Measurements from ENCODE around the gene XPNPEP2. TPM values are rescaled to one million over a fixed set of nuclear protein-coding genes. Genes with fewer than 3 reads are reported as not detected.

The XPNPEP2 gene
- total and polyA plus RNA-seq, 4 donors = 0.87 to 4.1 (median 2.3) TPM

DNA sequence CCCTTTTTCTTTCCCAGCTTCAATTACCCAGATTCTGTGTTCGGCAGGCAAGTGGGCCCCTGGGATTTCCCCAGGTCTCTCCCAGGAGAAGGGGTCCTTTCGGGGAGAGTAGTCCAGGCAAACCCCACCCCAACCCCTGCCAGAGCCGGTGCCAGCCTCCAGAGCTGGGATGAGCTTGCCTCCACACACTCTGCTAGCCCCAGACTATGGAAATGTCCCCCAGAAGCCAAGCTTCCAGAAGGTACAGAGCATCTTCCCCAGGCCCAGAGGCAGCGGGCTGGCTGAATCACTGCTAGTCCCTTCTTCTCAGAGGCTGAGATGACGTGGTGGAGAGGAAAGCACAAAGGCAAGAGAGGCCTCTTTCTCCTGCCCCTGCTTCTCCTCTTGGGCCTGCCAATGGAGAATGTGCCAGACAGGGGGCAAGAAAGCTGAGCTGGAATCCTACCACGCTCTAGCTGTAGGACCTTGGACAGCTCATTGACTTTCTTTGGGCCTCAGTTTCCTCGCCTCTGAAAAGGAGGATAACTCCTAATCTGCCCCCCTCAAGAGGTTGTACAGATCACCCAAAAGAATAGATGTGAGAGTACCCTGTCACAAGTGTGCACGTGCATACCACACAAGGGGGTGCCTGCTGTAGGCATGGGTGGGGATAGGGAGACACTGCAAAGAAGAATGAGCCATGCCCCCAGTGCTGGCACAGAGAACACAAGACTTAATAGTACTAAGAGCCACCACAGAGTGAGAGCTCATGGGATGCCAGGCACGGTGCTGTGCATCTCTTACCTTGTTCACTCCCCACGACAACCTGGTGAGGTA is 43.1 kb downstream of the XPNPEP2 start:
- no peaks in the 10 kb centered on the region for H3K27me3 ChIP-seq (ENCODE audit: control insufficient read depth, insufficient read depth, low read length)
- no peaks in the 10 kb centered on the region for H3K36me3 ChIP-seq (ENCODE audit: control insufficient read depth, insufficient read depth, low read length)
- peaks cover 28% of the 10 kb centered on the region for H3K4me1 ChIP-seq (ENCODE audit: control insufficient read depth, insufficient read depth, low read length)
- no peak overlapping the region for H3K27ac ChIP-seq (ENCODE audit: low read depth, low read length)
- 83% methylated on average over 7 of the region's 10 CpGs for WGBS (ENCODE audit: insufficient coverage)
- H3K9me3 ChIP-seq (ENCODE audit: control insufficient read depth, insufficient read depth, low read length) = no peaks in the 10 kb centered on the region
- H3K4me3 ChIP-seq (ENCODE audit: low read depth, low read length) = no peak overlapping the region
- DNase-seq (ENCODE audit: low read depth in 4 of 6, low spot score in 6 of 6) = no peak

DNA sequence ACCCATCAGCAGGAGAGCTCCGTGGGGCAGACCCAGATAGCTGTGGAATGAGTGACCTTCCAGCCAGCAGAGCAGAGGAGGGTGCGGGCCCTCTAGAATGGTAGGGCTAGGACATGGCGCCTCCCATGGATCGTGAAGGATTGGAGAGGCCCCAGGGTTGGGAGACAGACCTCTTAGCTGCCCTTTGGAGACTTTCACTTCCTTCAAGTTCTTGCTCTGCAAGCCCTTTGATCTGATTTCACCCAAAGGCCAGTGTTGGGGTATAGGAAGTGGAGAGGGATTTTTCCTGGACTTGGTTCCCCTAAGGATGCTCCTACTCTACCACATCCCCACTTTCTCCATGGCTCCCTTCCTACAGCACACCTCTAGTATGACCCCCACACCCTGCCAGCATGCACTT is 43.9 kb downstream of the XPNPEP2 start:
- WGBS (ENCODE audit: insufficient coverage) = 70% methylated on average over 3 of the region's 4 CpGs
- no peaks in the 10 kb centered on the region for H3K36me3 ChIP-seq (ENCODE audit: control insufficient read depth, insufficient read depth, low read length)
- H3K9me3 ChIP-seq (ENCODE audit: control insufficient read depth, insufficient read depth, low read length) = no peaks in the 10 kb centered on the region
- no peak overlapping the region for H3K4me3 ChIP-seq (ENCODE audit: low read depth, low read length)
- no peak for DNase-seq (ENCODE audit: low read depth in 4 of 6, low spot score in 6 of 6)
- H3K27me3 ChIP-seq (ENCODE audit: control insufficient read depth, insufficient read depth, low read length) = no peaks in the 10 kb centered on the region
- H3K27ac ChIP-seq (ENCODE audit: low read depth, low read length) = no peak overlapping the region
- peaks cover 21% of the 10 kb centered on the region for H3K4me1 ChIP-seq (ENCODE audit: control insufficient read depth, insufficient read depth, low read length)

DNA sequence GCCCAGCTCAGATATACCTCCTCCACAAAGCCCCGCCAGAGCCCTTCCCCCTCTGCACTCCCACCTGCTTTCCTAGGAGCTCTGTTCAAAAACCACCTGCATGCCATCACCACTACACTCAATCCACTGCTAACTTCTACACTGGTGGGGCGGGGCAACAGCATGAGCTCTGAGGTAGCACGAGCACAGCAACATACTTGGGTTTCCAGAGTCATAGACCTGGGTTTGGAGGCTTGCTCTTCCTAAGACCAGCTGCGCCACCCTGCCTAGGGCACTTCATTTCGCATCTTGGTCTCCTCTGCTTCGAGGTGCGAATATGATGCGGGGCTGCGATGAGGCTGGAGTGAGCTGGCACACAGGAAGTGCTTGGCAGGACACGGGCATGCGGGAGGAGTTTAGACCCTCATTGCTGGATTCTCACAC is 44.5 kb downstream of the XPNPEP2 start:
- Histone ChIP-seq H3K27ac (ENCODE audit: low read depth, low read length) (no peak overlapping the region), H3K4me1 (ENCODE audit: control insufficient read depth, insufficient read depth, low read length) (peaks cover 21% of the 10 kb centered on the region), H3K9me3 (ENCODE audit: control insufficient read depth, insufficient read depth, low read length) (no peaks in the 10 kb centered on the region), H3K36me3 (ENCODE audit: control insufficient read depth, insufficient read depth, low read length) (no peaks in the 10 kb centered on the region), H3K4me3 (ENCODE audit: low read depth, low read length) (no peak overlapping the region), H3K27me3 (ENCODE audit: control insufficient read depth, insufficient read depth, low read length) (no peaks in the 10 kb centered on the region)
- 81% methylated on average over 11 of the region's 11 CpGs for WGBS (ENCODE audit: insufficient coverage)
- DNase-seq (ENCODE audit: low read depth in 4 of 6, low spot score in 6 of 6) = no peak

DNA sequence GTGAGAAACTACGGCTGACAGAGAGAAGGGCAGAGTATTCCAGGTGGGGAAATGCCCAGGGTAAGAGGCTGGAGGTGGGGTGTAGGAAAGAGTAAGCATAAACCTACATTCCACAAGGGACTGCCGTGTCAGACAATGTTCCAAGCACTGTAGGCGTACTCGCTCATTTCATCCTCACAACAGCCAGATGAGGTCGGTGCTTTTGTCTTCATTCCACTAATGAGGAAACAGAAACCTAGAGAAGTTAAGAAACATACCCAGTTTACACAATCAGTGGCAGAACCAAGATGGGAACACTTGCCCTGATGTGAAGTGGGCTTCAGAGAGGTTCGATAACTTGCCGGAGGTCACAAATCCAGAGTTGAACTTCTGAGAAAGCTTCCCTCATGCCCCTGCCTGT is 45.6 kb downstream of the XPNPEP2 start:
- Histone ChIP-seq H3K27me3 (ENCODE audit: control insufficient read depth, insufficient read depth, low read length) (no peaks in the 10 kb centered on the region), H3K4me3 (ENCODE audit: low read depth, low read length) (no peak overlapping the region), H3K36me3 (ENCODE audit: control insufficient read depth, insufficient read depth, low read length) (no peaks in the 10 kb centered on the region), H3K4me1 (ENCODE audit: control insufficient read depth, insufficient read depth, low read length) (peaks cover 21% of the 10 kb centered on the region), H3K27ac (ENCODE audit: low read depth, low read length) (no peak overlapping the region), H3K9me3 (ENCODE audit: control insufficient read depth, insufficient read depth, low read length) (no peaks in the 10 kb centered on the region)
- WGBS (ENCODE audit: insufficient coverage) = 63% methylated on average over 3 of the region's 7 CpGs
- no peak for DNase-seq (ENCODE audit: low read depth in 4 of 6, low spot score in 6 of 6)

DNA sequence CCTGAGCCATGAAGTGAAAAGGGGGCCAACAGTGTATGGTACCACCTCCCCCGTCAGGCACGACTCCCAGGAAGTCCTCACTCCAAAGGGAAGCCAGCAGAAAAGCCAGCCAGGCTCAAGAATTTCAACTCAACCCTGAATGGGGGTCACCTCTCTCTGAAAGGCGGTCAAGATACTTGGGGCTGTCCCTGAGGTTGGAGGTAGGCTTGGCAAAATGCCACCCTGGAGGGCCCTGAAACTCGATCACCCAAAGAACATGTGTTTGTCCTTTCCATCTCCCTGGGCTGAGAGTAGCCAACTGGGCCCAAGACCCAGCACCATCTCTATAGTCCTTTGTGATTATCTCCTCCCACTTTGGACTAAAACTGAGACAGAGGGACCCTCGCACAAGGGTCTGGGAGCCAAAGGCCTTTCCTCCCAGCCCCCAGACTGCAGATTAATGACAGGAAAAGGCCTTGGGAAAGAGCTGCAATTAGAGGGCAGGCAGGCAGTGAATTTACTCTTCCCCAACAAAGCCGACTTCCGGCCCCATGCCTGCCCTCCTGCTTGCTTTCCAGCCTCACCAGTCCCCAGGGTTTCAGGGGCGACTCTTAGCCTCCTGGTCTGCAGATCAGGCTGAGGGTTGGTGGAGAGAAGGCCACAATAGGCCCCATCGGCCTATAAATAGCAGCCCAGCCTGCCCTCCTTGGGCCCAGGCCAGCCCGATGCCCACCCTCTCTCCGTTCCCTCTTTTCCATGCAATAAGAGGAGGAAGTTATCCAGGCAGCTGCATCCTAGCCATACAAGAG is 46.6 kb downstream of the XPNPEP2 start:
- H3K4me3 ChIP-seq (ENCODE audit: low read depth, low read length) = no peak overlapping the region
- H3K36me3 ChIP-seq (ENCODE audit: control insufficient read depth, insufficient read depth, low read length) = no peaks in the 10 kb centered on the region
- no peak for DNase-seq (ENCODE audit: low read depth in 4 of 6, low spot score in 6 of 6)
- no peak overlapping the region for H3K27ac ChIP-seq (ENCODE audit: low read depth, low read length)
- WGBS (ENCODE audit: insufficient coverage) = 57% methylated on average over 1 of the region's 11 CpGs
- H3K4me1 ChIP-seq (ENCODE audit: control insufficient read depth, insufficient read depth, low read length) = peaks cover 21% of the 10 kb centered on the region
- no peaks in the 10 kb centered on the region for H3K9me3 ChIP-seq (ENCODE audit: control insufficient read depth, insufficient read depth, low read length)
- H3K27me3 ChIP-seq (ENCODE audit: control insufficient read depth, insufficient read depth, low read length) = no peaks in the 10 kb centered on the region

DNA sequence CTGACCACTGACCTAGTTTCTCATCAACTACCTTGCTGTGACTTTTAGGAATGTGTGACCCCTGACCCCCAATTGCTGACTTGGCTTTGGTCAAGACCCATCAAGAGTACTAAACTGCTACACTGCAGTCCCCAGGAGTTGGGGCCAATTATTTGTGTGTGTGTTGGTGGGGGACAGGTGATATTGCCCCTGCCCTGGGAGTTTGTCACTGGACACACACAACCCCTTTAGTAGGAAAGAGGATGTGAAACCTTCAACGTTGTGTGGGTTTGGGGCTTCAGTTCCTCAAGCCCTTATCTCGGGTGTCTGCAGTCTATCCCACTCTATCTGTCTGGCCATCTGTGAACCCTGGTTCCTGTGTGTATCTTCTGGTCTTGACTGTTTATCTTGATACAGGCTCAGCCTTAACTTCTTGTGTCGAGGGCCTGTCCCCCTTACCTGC is 47.5 kb downstream of the XPNPEP2 start:
- no peak overlapping the region for H3K4me3 ChIP-seq (ENCODE audit: low read depth, low read length)
- no peak overlapping the region for H3K27ac ChIP-seq (ENCODE audit: low read depth, low read length)
- no peaks in the 10 kb centered on the region for H3K9me3 ChIP-seq (ENCODE audit: control insufficient read depth, insufficient read depth, low read length)
- no peaks in the 10 kb centered on the region for H3K36me3 ChIP-seq (ENCODE audit: control insufficient read depth, insufficient read depth, low read length)
- no peak for DNase-seq (ENCODE audit: low read depth in 4 of 6, low spot score in 6 of 6)
- H3K4me1 ChIP-seq (ENCODE audit: control insufficient read depth, insufficient read depth, low read length) = peaks cover 15% of the 10 kb centered on the region
- H3K27me3 ChIP-seq (ENCODE audit: control insufficient read depth, insufficient read depth, low read length) = no peaks in the 10 kb centered on the region
- 73% methylated on average over 3 of the region's 3 CpGs for WGBS (ENCODE audit: insufficient coverage)

DNA sequence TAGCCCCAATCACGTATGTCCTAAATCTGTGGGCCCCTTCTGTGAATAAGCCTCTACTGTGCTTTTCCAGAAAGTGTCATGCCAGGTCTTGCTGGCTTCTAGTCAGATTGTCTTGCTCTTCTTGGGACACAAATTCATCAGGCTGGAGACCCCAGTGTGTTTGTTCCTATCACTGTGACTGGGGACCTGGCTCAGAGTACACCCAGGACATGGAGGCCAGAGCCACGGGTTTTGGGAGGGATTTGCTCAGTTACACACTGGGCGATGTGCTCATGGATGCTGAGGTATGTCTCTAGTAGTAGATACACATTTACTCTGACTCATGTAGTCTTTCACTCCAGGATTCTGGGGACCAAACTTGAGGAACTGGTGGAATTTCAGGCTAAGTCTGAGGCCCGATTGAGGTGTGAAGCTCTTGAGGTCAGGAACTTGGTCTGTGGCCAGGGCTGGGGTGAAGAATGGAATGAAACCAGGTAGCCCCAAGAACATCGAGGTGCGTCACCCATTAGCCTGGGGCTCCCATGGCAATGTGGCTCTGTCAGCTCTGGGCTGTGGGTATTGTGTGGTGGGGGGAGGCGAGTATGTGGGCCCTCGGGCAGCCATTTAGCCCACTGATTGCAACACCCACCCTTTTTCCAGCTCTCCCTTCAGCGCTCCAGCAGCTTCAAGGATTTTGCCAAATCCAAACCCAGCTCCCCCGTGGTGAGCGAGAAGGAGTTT is 48.7 kb downstream of the XPNPEP2 start:
- Histone ChIP-seq H3K4me1 (ENCODE audit: control insufficient read depth, insufficient read depth, low read length) (peaks cover 13% of the 10 kb centered on the region), H3K36me3 (ENCODE audit: control insufficient read depth, insufficient read depth, low read length) (no peaks in the 10 kb centered on the region), H3K27me3 (ENCODE audit: control insufficient read depth, insufficient read depth, low read length) (no peaks in the 10 kb centered on the region), H3K9me3 (ENCODE audit: control insufficient read depth, insufficient read depth, low read length) (no peaks in the 10 kb centered on the region), H3K4me3 (ENCODE audit: low read depth, low read length) (no peak overlapping the region), H3K27ac (ENCODE audit: low read depth, low read length) (no peak overlapping the region)
- WGBS (ENCODE audit: insufficient coverage) = 87% methylated on average over 4 of the region's 11 CpGs
- DNase-seq (ENCODE audit: low read depth in 4 of 6, low spot score in 6 of 6) = no peak

DNA sequence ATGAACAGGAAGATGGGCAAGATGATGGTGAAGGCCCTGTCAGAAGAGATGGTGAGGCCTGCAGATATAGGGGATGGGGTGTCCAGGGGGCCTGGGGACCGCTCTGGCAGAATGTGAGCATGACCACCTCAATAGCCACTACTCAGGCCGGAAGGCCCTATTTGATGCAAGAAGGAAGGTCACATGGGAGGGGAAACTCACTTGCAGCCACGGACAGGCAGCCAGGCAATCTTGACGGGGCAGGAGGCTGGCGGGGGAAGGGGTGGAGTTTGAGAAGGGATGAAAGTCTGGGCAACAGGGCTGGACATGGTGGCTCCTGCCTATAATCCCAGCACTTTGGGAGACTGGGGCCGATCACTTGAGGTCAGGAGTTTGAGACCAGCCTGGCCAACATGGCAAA is 49.7 kb downstream of the XPNPEP2 start:
- Histone ChIP-seq H3K4me1 (ENCODE audit: control insufficient read depth, insufficient read depth, low read length) (peaks cover 16% of the 10 kb centered on the region), H3K9me3 (ENCODE audit: control insufficient read depth, insufficient read depth, low read length) (no peaks in the 10 kb centered on the region), H3K27ac (ENCODE audit: low read depth, low read length) (no peak overlapping the region), H3K27me3 (ENCODE audit: control insufficient read depth, insufficient read depth, low read length) (no peaks in the 10 kb centered on the region), H3K4me3 (ENCODE audit: low read depth, low read length) (no peak overlapping the region), H3K36me3 (ENCODE audit: control insufficient read depth, insufficient read depth, low read length) (peaks cover 1% of the 10 kb centered on the region)
- 87% methylated on average over 6 of the region's 6 CpGs for WGBS (ENCODE audit: insufficient coverage)
- DNase-seq (ENCODE audit: low read depth in 4 of 6, low spot score in 6 of 6) = no peak

DNA sequence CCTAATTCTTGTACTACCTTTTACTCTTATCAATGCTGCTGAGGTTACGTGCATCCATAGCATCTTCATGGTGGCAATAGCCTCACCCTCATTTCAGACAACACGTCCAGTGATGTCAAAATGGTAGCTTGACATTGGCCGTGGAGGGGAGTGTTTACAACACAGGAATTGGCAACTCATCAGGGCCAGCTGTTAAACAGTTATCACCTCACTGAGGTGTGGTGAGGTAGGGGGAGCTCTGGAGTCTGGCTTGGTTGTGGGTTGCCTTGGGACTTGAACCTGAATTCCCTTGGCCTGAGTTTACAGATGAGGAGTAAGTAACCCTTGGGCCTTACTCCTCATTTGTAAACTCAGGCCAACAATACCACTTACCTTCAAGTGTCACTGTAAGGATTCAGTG is 51.4 kb downstream of the XPNPEP2 start:
- Histone ChIP-seq H3K27me3 (ENCODE audit: control insufficient read depth, insufficient read depth, low read length) (peaks cover 3% of the 10 kb centered on the region), H3K4me1 (ENCODE audit: control insufficient read depth, insufficient read depth, low read length) (peaks cover 16% of the 10 kb centered on the region), H3K36me3 (ENCODE audit: control insufficient read depth, insufficient read depth, low read length) (peaks cover 6% of the 10 kb centered on the region), H3K27ac (ENCODE audit: low read depth, low read length) (no peak overlapping the region), H3K9me3 (ENCODE audit: control insufficient read depth, insufficient read depth, low read length) (no peaks in the 10 kb centered on the region), H3K4me3 (ENCODE audit: low read depth, low read length) (no peak overlapping the region)
- no peak for DNase-seq (ENCODE audit: low read depth in 4 of 6, low spot score in 6 of 6)
- whole genome bisulfite sequencing (ENCODE audit: insufficient coverage) = 80% methylated on average over 1 of the region's 3 CpGs

Data from spinal cord (tissue), 10 donors.